ENCODE results near the gene FAM240A. TPM values are rescaled to one million over a fixed set of nuclear protein-coding genes. Genes with fewer than 3 reads are reported as not detected.

The FAM240A gene
- total RNA-seq, 1 donor from 2014 or later = not detected

GRCh38 chr3:46673151-46674030 lies 61.1 kb downstream of the FAM240A start:
- DNase-seq (ENCODE audit: low spot score) = no peak
- Mint-ChIP-seq H3K27me3 (ENCODE audit: insufficient read depth, low read depth) (peaks cover 5% of the 10 kb centered on the region), H3K4me1 (peaks cover 14% of the 10 kb centered on the region), H3K27ac (peak overlapping the region; percentile 86), H3K36me3 (no peaks in the 10 kb centered on the region), H3K9me3 (no peaks in the 10 kb centered on the region), H3K4me3 (no peak overlapping the region)
- Histone ChIP-seq H3K4me1 (no peaks in the 10 kb centered on the region), H2AFZ (replicated peaks) (no peak overlapping the region), H3K4me2 (no peak overlapping the region), H3K27ac (no peak overlapping the region), H3K79me2 (ENCODE audit: low read depth) (no peaks in the 10 kb centered on the region), H3F3A (ENCODE audit: low read depth) (no peaks in the 10 kb centered on the region), H3K9ac (no peak overlapping the region), H3K27me3 (no peaks in the 10 kb centered on the region), H3K36me3 (no peaks in the 10 kb centered on the region), H3K9me3 (ENCODE audit: low read depth) (no peaks in the 10 kb centered on the region), H4K20me1 (ENCODE audit: low read depth) (no peaks in the 10 kb centered on the region), H3K4me3 (no peak overlapping the region)
- TF ChIP-seq, protein P1, sequence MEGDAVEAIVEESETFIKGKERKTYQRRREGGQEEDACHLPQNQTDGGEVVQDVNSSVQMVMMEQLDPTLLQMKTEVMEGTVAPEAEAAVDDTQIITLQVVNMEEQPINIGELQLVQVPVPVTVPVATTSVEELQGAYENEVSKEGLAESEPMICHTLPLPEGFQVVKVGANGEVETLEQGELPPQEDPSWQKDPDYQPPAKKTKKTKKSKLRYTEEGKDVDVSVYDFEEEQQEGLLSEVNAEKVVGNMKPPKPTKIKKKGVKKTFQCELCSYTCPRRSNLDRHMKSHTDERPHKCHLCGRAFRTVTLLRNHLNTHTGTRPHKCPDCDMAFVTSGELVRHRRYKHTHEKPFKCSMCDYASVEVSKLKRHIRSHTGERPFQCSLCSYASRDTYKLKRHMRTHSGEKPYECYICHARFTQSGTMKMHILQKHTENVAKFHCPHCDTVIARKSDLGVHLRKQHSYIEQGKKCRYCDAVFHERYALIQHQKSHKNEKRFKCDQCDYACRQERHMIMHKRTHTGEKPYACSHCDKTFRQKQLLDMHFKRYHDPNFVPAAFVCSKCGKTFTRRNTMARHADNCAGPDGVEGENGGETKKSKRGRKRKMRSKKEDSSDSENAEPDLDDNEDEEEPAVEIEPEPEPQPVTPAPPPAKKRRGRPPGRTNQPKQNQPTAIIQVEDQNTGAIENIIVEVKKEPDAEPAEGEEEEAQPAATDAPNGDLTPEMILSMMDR (IDR thresholded peaks at IDR 0.05) = no peak
- TF ChIP-seq EZH2 (IDR thresholded peaks at IDR 0.05) (no peak), EZH2phosphoT487 (IDR thresholded peaks at IDR 0.05) (no peak)

DNA sequence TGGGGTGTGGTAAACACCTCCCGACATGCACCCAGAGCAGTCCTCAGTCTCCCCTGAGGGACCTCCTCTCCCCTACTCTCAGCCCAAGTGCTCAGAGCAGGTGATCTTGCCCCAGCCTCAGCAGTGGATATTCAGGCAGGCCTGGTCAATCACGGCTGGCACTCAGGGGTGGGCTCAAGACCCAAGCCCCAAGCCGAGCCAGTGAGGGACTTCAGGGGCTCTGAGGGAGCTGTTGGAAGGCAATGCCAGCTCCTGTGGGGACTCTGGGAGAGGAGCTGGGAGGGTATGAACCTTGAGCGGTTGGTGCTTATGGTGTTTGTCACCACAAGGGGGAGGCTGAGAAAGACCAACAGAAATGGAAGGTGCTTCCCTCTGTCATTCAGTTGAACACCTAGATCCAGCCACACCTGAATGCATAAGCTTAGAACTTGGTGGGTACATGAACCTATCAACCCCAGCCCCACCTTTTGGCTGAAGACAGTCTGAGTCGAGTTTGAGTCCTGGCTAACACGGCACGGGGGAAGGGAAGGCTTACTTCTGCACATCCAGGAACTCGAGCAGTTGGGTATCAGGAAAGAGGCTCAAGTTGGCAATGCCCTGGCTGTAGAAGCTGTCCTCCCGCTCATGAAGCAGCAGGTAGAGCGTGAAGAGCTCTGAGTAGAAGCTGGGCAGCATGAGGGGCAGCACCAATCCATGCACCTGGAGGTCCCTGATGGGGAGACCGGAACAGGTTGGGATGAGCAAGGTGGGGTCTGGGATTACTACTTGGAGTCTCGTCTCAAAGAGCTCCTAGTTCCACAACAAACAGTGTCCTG lies 61.9 kb downstream of the FAM240A start:
- no peaks in the 10 kb centered on the region for H3F3A ChIP-seq (ENCODE audit: low read depth)
- no peak overlapping the region for H3K4me3 Mint-ChIP-seq
- no peak overlapping the region for H3K27ac ChIP-seq
- H3K9me3 Mint-ChIP-seq = no peaks in the 10 kb centered on the region
- H3K79me2 ChIP-seq (ENCODE audit: low read depth) = no peaks in the 10 kb centered on the region
- TF ChIP-seq, protein P1 (IDR thresholded peaks at IDR 0.05) = peak; percentile 21
- TF ChIP-seq EZH2 (IDR thresholded peaks at IDR 0.05) (no peak), EZH2phosphoT487 (IDR thresholded peaks at IDR 0.05) (no peak)
- no peaks in the 10 kb centered on the region for H4K20me1 ChIP-seq (ENCODE audit: low read depth)
- peaks cover 14% of the 10 kb centered on the region for H3K4me1 Mint-ChIP-seq
- no peaks in the 10 kb centered on the region for H3K9me3 ChIP-seq (ENCODE audit: low read depth)
- no peak overlapping the region for H3K9ac ChIP-seq
- no peaks in the 10 kb centered on the region for H3K36me3 ChIP-seq
- H3K4me1 ChIP-seq = no peaks in the 10 kb centered on the region
- no peaks in the 10 kb centered on the region for H3K27me3 ChIP-seq
- no peak overlapping the region for H3K27ac Mint-ChIP-seq
- peaks cover 5% of the 10 kb centered on the region for H3K27me3 Mint-ChIP-seq (ENCODE audit: insufficient read depth, low read depth)
- no peak for DNase-seq (ENCODE audit: low spot score)
- no peaks in the 10 kb centered on the region for H3K36me3 Mint-ChIP-seq
- H3K4me3 ChIP-seq = no peak overlapping the region
- no peak overlapping the region for H3K4me2 ChIP-seq
- H2AFZ ChIP-seq (replicated peaks) = no peak overlapping the region

- H4K20me1 ChIP-seq (ENCODE audit: low read depth) = no peaks in the 10 kb centered on the region
- H3K36me3 Mint-ChIP-seq = no peaks in the 10 kb centered on the region
- no peak overlapping the region for H3K27ac ChIP-seq
- no peak overlapping the region for H3K27ac Mint-ChIP-seq
- H3K27me3 Mint-ChIP-seq (ENCODE audit: insufficient read depth, low read depth) = peaks cover 5% of the 10 kb centered on the region
- peaks cover 17% of the 10 kb centered on the region for H3K4me1 Mint-ChIP-seq
- no peak overlapping the region for H3K4me3 ChIP-seq
- no peaks in the 10 kb centered on the region for H3K9me3 Mint-ChIP-seq
- no peak for DNase-seq (ENCODE audit: low spot score)
- H3K27me3 ChIP-seq = no peaks in the 10 kb centered on the region
- H2AFZ ChIP-seq (replicated peaks) = no peak overlapping the region
- no peaks in the 10 kb centered on the region for H3F3A ChIP-seq (ENCODE audit: low read depth)
- no peaks in the 10 kb centered on the region for H3K4me1 ChIP-seq
- no peaks in the 10 kb centered on the region for H3K79me2 ChIP-seq (ENCODE audit: low read depth)
- no peaks in the 10 kb centered on the region for H3K9me3 ChIP-seq (ENCODE audit: low read depth)
- no peaks in the 10 kb centered on the region for H3K36me3 ChIP-seq
- H3K9ac ChIP-seq = no peak overlapping the region
- H3K4me2 ChIP-seq = no peak overlapping the region
- H3K4me3 Mint-ChIP-seq = no peak overlapping the region
- TF ChIP-seq EZH2phosphoT487 (IDR thresholded peaks at IDR 0.05) (no peak), EZH2 (IDR thresholded peaks at IDR 0.05) (no peak)
- TF ChIP-seq, protein P1 (IDR thresholded peaks at IDR 0.05) = no peak
Observed at GRCh38 chr3:46675426-46675825, 63.1 kb downstream of the FAM240A start.

Small RNA genes within 50 kb of the gene (small RNA-seq; reads per million reads assigned to genes)
- gene RF00591 = not detected

Other genes with a start within 250 kb of the FAM240A start
- gene CCR5, start 241.6 kb upstream of the FAM240A start, total RNA-seq (ENCODE audit: low replicate concordance) = not detected in 2 replicates
- gene CCRL2, start 205.3 kb upstream of the FAM240A start, total RNA-seq (ENCODE audit: low replicate concordance) = not detected in 2 replicates
- gene LTF, start 147.6 kb upstream of the FAM240A start, total RNA-seq (ENCODE audit: low replicate concordance) = not detected in 2 replicates
- gene RTP3, start 114.5 kb upstream of the FAM240A start, total RNA-seq (ENCODE audit: low replicate concordance) = not detected in 2 replicates
- gene LRRC2, start 46.2 kb upstream of the FAM240A start, total RNA-seq (ENCODE audit: low replicate concordance) = not detected in 2 replicates
- 0.71 and 1.3 TPM in 2 replicates for gene ALS2CL, start 81.2 kb downstream of the FAM240A start, total RNA-seq (ENCODE audit: low replicate concordance)
- gene TMIE, start 88.9 kb downstream of the FAM240A start, total RNA-seq (ENCODE audit: low replicate concordance) = not detected in 2 replicates
- gene PRSS50, start 105.3 kb downstream of the FAM240A start, total RNA-seq (ENCODE audit: low replicate concordance) = 0.28 and 1.9 TPM in 2 replicates